HG03103 (cell line): ENCODE results near the gene CDK2.
A peak's percentile ranks its signal among the peaks of the same experiment; 100 is the strongest.
"Not testable (repeated sequence)": the region's sequence is repeated elsewhere in the genome, so short reads cannot be mapped to it uniquely, and the experiment has no call there.

Experiments used
- ATAC-seq: cut with Tn5 transposase; IDR thresholded peaks from one replicate; pipeline ENCODE4 v1.9.1; 2021; ENCODE audit warnings: low read depth; ENCODE audit not compliant: unreplicated experiment

Gene CDK2

DNA sequence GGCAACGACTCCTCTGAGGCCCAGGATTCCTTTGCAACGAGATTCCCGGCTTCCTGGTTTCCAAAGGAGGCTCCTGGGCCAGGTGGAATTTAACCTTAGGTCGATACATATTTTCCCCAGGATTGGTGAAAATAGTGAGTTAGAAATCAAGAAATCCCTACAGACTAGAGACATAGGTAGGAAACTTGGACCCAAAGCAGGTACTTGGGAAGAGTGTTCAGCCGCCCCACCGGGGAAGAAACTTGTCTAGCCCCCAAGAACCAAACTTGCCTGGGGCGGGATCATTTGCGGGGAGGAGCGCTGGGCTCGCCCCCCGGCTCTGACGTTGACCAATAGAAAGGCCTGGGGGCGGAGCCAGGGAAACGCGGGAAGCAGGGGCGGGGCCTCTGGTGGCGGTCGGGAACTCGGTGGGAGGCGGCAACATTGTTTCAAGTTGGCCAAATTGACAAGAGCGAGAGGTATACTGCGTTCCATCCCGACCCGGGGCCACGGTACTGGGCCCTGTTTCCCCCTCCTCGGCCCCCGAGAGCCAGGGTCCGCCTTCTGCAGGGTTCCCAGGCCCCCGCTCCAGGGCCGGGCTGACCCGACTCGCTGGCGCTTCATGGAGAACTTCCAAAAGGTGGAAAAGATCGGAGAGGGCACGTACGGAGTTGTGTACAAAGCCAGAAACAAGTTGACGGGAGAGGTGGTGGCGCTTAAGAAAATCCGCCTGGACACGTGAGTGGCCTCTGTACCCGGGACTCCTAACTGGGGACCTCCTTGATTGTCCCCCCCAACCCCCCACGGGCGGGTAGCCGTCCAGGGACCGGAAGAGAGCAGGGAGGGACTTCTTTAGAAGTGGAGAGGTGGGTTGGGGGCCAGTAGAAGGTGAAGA is at the start of gene CDK2:
Gene CDK2, plus strand, starts transcription at position 423 of the 874 bp plus-strand sequence. Its CDS starts 179 bp downstream, at position 602.
- ATAC-seq = peak; percentile 92

DNA sequence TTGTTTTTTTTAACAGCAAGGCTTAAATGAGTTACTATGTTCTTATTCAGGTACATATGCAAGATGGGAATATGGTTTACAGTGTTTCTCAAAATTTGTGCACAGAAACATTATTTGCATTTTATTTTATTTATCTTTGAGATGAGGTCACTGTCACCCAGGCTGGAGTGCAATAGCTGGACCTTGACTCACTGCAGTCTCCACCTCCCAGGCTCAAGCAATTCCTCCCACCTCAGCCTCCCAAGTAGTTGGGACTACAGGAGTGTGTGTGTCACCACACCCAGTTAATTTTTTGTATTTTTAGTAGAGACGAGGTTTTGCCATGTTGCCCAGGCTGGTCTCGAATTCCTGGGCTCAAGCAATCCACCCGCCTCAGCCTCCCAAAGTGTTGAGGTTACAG is 47.6 kb upstream of the CDK2 start:
- not testable (repeated sequence) for ATAC-seq

DNA sequence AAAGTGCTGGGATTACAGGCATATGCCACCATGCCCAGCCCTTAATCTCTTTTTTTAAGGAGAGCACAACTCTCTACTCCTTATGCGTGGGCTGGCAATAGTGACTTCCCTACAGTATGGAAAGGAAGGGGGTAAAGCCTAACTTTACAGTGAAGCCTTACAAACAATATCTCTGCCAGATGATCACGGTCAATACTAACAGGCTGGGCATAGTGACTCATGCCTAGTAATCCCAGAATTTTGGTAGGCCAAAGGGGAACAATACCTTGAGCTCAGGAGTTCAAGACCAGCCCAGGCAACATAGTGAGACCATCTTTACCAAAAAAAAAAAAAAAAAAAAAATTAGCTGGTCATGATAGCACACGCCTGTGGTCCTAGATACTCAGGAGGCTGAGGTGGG is 44.5 kb upstream of the CDK2 start:
- ATAC-seq = no peak

GRCh38 chr12:55923648-55924047 is 43.0 kb upstream of the CDK2 start:
- ATAC-seq = not testable (repeated sequence)

- ATAC-seq = no peak
These were observed 41.3 kb upstream of the CDK2 start for GRCh38 chr12:55925371-55925770.

GRCh38 chr12:55925870-55926737 is 40.5 kb upstream of the CDK2 start:
- no peak for ATAC-seq

DNA sequence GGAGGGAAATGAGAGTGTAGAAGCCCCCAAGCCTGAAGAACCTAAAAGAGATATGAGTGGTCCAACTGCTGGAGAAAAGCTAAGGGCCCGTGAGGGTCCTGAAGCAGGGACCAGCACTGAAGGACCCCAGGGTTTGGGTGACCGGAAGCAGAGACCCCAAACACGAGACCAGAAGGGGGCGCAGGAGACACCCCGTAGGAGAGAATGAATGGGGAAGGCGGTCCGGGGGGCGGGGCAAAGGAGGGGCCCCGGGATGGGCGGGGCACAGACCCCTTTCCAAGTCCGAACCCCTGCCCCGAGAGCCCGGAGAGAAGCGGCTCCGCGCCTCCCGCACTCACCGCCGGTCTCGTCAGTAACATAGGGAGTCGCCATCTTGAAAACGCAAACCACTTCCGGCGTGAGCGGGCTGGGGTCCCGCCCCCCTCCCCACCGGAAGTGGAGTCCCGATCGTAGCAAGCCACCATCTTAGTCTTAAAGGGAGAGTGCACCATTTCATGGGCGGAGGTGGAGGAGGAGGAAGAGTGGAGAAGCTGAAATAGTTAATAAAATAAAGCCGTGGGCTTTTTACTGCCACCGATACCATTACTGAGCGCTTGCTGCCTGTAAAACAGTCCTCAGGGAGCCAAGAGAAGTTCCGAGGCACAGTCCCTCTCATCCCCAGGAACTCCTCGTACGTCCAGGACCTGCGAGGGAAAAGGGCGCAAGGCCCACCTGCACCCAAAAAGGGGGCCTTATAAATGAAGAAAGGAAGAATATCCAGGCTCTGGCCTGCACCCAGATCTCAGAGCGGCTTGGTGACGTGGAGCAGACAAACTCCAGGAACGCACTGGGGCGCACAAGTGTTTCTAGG is 39.7 kb upstream of the CDK2 start:
- peak; percentile 32 for ATAC-seq

- no peak for ATAC-seq
These were observed 38.8 kb upstream of the CDK2 start, which contains the start of gene PYM1 for GRCh38 chr12:55927588-55928502. TSS of gene PYM1 (minus strand) at chr12:55927894. CDS start at chr12:55927761, 133 bp downstream.

DNA sequence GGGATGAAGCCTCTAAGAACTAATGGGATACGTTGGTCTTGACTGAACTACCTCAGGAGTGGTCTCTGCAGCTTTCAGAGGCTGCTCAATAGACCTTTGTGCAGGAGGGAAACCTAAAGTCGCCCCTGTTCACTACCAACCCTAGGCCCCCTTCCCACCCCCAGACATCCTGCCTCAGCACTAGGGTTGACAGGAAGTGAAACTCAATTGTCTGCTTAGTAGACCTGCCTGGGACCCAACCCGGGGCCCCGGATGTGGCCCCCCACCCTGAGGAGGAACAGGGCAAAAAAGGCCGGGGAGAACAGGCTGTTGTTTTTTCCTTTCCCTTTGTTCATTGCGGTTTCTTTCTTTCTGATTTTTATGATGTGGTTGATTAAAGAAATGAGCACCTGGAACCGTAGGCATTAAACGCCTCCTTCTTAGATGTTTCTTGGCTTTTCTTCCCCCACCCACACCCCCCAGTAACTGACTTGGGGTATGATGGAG is 37.3 kb upstream of the CDK2 start:
- peak; percentile 40 for ATAC-seq

- ATAC-seq = no peak
These were observed 35.8 kb upstream of the CDK2 start, which contains the start of gene DGKA for GRCh38 chr12:55930771-55931316. TSS of gene DGKA (plus strand) at chr12:55931162. CDS start at chr12:55936504, 5,342 bp downstream.

- ATAC-seq = no peak
These were observed 35.3 kb upstream of the CDK2 start for GRCh38 chr12:55931317-55931779.

DNA sequence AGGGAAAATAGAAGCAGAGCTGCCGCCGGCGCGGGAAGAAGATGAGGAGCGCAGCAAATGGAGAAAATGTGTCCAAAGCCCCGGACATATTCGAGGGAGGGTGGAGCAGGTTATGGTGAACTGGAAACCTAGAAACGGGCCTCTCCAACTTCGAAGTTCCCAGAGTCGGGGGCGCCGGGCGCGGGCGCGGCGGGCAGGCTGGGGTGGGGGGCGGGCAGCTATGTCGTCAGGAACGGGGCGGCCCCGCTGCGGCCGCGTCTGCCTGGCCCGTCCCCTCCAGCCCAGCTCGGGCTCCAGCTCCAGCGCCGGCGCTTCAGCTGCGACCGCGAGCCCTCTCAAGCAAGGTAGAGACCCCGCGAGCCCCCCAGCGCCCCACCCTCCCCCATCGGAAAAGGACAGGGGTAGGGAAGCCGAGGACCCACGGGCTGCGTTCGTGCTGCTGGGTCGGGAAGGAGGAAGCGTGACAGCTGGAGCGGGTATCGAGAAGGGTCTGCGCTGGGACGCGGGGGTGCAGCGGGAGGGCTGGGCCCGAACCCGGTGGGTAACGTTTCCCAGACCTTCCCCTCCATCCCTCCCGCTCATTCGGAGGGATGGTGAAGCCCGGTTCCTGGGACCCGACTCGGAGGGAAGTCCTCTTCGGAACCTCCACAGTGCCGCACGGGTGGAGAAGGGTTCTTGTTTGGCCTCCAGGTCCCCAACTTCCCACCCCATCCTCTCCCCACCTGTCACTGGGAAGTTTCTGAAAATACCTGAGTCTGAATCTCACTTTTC is 34.7 kb upstream of the CDK2 start:
- no peak for ATAC-seq

DNA sequence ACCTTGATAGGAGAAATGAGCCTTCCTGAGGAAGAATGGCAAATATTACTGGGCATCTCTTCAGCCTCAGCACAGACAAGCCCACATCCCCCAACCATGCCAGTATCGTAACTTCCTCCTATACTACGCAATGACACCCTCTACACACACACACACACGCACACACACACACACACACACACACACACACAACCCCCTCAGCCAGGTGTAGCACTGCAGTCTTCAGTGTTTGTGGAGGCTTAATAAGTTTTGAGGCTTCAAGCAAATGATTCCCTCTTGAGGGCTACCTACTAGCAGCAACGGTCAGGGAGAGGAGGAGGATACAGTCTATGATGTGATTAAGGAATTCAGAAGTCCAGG is 34.1 kb upstream of the CDK2 start:
- no peak for ATAC-seq

DNA sequence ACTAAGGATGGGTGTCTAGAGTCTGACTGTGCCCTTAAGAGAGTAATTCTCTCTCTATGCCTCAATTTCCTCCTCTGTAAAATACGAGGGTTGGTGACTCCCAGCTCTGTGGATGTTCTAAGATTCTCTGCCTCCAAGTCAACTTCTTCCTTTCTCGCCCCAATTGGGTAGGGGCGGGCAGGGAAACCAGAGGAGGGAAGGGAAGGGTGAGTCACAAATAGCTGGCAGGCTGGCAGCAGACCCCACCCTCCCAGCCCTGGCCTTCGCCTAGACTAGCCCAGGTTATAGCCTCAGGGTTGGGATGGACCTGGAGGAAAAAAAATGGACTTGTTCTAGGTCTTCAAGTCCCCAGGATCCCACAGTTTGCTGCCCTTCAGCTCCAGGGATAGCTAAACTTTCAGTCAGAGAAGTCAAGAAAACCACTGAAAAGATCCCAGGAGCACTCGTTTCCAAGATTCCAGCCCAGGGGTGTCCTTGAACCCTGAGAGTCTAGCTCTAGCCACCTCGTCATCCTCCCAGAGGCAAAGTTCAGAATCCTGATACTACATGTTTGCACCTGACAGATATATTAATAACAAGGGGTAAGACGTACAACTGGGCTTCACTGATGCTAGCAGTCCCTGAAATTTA is 33.3 kb upstream of the CDK2 start:
- ATAC-seq = no peak

DNA sequence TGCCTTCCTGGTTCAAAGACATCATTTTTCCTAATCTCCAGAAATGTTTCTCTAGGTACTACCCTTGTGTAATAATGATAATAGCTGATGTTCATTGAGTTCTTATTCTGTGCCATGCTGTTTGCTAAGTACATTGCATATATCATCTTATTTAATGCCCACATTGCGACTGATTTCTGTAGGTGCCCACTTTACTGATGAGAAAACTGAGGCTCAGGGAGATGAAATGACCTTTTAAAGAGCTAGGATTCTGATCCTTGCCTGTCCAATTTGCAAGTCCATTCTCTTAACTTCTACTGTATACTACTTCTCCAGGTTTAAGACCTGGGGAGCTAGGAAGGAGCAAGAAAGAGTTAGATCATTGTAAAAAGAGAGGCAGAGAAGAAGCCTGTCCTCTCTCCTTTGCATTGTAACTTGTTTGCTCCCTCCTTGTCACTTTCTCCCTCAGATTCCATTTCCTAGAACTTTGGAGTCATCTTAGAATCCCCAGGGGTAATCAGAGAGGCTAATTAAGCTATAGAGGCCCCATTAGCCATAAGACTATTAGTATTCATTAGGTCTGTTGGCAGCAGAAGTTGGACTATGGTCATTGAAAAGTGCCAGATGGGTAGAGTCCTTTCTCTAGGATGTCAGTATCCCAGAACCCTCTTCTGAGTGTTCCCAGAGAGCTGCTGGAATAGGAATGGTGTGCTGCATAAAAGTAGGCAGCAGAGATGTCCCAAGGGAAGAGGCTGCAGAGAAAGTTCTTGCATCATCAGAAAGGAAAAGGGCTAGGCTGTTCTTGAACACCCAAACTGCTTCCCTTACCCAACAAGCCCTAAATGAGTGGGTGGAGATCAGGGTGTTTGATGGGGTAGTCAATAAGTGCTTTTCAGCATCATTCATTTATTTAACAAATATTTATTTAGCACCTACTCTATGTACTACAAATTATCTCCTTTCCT is 32.6 kb upstream of the CDK2 start:
- no peak for ATAC-seq

- no peak for ATAC-seq
These were observed 31.9 kb upstream of the CDK2 start for GRCh38 chr12:55934773-55935172.
